ENCODE measurements around the gene C16orf74. TPM values are rescaled to one million over a fixed set of nuclear protein-coding genes. Genes with fewer than 3 reads are reported as not detected.

Gene C16orf74
- total RNA-seq, 1 experiment from 2014 or later: 44.3 TPM

DNA sequence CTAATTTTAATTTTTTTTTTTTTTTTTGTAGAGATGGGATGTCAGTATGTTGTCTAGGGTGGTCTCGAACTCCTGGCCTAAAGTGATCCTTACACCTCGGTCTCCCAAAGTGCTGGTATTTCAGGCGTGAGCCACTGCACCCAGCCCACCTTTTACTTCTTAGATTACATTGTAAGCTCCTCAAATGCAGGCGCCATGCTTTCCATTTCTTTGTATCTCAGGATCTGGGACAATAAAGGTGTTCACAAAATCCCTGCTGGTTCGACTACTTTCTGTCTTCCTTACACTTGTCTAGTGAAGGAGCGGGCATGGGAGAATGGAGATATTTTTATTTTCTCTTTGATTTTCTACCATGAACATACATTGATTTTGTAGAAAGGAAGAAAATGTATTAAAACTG is 23.2 kb upstream of the C16orf74 start:
- no peak for TF ChIP-seq EZH2 (IDR thresholded peaks at IDR 0.05; ENCODE audit: low read depth)
- Histone ChIP-seq H3K4me2 (no peak overlapping the region), H3K27ac (no peak overlapping the region), H3K27me3 (ENCODE audit: insufficient read depth, low read depth) (no peaks in the 10 kb centered on the region), H3K4me1 (replicated peaks; ENCODE audit: insufficient read depth) (peaks cover 32% of the 10 kb centered on the region), H3K79me2 (ENCODE audit: low read depth) (no peaks in the 10 kb centered on the region), H3K36me3 (ENCODE audit: low read depth) (0 out of 2 replicates have a peak, but pooled peaks cover 4% of the 10 kb centered on the region), H3K9me2 (ENCODE audit: insufficient read depth) (no peaks in the 10 kb centered on the region), H3F3A (ENCODE audit: insufficient read depth, low read depth) (peaks cover 36% of the 10 kb centered on the region), H3K9me3 (ENCODE audit: insufficient read depth, low read depth) (no peaks in the 10 kb centered on the region), H4K20me1 (ENCODE audit: insufficient read depth) (no peaks in the 10 kb centered on the region), H2AFZ (no peak overlapping the region), H3K4me3 (no peak overlapping the region)
- intact Hi-C loops (cut with micrococcal nuclease; ENCODE audit: unreplicated experiment): loop anchor here (10.0 kb wide), 1 partner anchor 49 kb away; no protein-coding TSS in a partner anchor
- no TSS peak for BruUV-seq (replicated peaks)
- POLR2A ChIA-PET (ENCODE audit: unreplicated experiment): no interaction called here
- CTCF ChIA-PET: no interaction called here
- no peak for DNase-seq

DNA sequence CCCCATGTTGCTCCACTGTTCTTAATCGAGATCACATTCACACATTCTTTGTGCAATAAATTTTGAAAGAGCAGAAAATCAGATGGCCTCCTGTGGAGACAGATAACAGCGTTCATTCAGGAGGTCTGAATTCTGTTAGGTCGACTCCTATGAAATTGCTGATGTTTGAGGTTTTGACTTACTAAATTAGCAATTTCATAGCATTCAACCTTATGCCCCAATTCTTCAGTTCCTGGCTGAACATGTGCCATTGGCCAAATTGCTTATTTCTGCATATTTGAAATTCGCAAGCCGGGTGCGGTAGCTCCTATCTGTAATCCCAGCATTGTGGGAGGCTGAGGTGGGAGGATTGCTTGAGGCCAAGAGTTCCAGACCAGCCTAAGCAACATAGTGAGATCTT is 22.1 kb upstream of the C16orf74 start:
- Histone ChIP-seq H4K20me1 (ENCODE audit: insufficient read depth) (no peaks in the 10 kb centered on the region), H3K4me3 (no peak overlapping the region), H2AFZ (no peak overlapping the region), H3K4me1 (replicated peaks; ENCODE audit: insufficient read depth) (peaks cover 24% of the 10 kb centered on the region), H3F3A (ENCODE audit: insufficient read depth, low read depth) (peaks cover 31% of the 10 kb centered on the region), H3K36me3 (ENCODE audit: low read depth) (0 out of 2 replicates have a peak, but pooled peaks cover 4% of the 10 kb centered on the region), H3K27me3 (ENCODE audit: insufficient read depth, low read depth) (no peaks in the 10 kb centered on the region), H3K9me3 (ENCODE audit: insufficient read depth, low read depth) (no peaks in the 10 kb centered on the region), H3K27ac (no peak overlapping the region), H3K79me2 (ENCODE audit: low read depth) (no peaks in the 10 kb centered on the region), H3K9me2 (ENCODE audit: insufficient read depth) (no peaks in the 10 kb centered on the region), H3K4me2 (no peak overlapping the region)
- ChIA-PET CTCF (interaction anchor here (0.6 kb wide), 1 partner anchor 14 kb away, joined by 4 read pairs; no protein-coding TSS in a partner anchor), POLR2A (ENCODE audit: unreplicated experiment) (no interaction called here)
- no TSS peak for BruUV-seq (replicated peaks)
- DNase-seq: no peak
- intact Hi-C loops (cut with micrococcal nuclease; ENCODE audit: unreplicated experiment): loop anchor here (10.0 kb wide), 1 partner anchor 48 kb away; no protein-coding TSS in a partner anchor
- no peak for TF ChIP-seq EZH2 (IDR thresholded peaks at IDR 0.05; ENCODE audit: low read depth)
- TF ChIP-seq, protein P1, sequence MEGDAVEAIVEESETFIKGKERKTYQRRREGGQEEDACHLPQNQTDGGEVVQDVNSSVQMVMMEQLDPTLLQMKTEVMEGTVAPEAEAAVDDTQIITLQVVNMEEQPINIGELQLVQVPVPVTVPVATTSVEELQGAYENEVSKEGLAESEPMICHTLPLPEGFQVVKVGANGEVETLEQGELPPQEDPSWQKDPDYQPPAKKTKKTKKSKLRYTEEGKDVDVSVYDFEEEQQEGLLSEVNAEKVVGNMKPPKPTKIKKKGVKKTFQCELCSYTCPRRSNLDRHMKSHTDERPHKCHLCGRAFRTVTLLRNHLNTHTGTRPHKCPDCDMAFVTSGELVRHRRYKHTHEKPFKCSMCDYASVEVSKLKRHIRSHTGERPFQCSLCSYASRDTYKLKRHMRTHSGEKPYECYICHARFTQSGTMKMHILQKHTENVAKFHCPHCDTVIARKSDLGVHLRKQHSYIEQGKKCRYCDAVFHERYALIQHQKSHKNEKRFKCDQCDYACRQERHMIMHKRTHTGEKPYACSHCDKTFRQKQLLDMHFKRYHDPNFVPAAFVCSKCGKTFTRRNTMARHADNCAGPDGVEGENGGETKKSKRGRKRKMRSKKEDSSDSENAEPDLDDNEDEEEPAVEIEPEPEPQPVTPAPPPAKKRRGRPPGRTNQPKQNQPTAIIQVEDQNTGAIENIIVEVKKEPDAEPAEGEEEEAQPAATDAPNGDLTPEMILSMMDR (conservative IDR thresholded peaks at IDR 0.05): no peak

DNA sequence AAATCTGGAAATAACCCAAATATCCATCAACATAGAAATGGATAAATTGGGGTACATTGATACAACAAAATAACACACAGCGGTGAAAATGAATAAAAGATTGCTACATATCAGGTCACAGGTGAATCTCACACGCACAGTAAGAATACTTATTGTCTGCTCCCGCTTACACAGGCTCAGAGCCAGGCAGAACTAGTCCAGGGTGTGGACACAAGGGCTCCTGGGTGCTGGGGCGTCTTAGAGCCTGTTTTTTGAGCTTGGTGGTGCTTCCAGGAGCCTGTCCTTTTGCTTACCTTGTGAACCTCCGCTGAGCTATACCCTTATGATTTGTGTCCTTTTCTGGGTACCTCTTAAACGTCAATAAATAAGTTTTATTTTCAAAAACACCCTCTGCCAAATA is 19.8 kb upstream of the C16orf74 start:
- no peaks in the 10 kb centered on the region for H3K9me3 ChIP-seq (ENCODE audit: insufficient read depth, low read depth)
- ChIA-PET POLR2A (ENCODE audit: unreplicated experiment) (no interaction called here), CTCF (no interaction called here)
- no TSS peak for BruUV-seq (replicated peaks)
- intact Hi-C loops (cut with micrococcal nuclease; ENCODE audit: unreplicated experiment): loop anchor here (10.0 kb wide), 1 partner anchor 46 kb away; no protein-coding TSS in a partner anchor
- no peak overlapping the region for H3K4me3 ChIP-seq
- no peak overlapping the region for H2AFZ ChIP-seq
- no peak overlapping the region for H3K4me2 ChIP-seq
- H3K4me1 ChIP-seq (replicated peaks; ENCODE audit: insufficient read depth): peaks cover 15% of the 10 kb centered on the region
- TF ChIP-seq EZH2 (IDR thresholded peaks at IDR 0.05; ENCODE audit: low read depth): no peak
- TF ChIP-seq, protein P1 (conservative IDR thresholded peaks at IDR 0.05): no peak
- no peaks in the 10 kb centered on the region for H3K27me3 ChIP-seq (ENCODE audit: insufficient read depth, low read depth)
- no peaks in the 10 kb centered on the region for H3K79me2 ChIP-seq (ENCODE audit: low read depth)
- no peaks in the 10 kb centered on the region for H3K9me2 ChIP-seq (ENCODE audit: insufficient read depth)
- H4K20me1 ChIP-seq (ENCODE audit: insufficient read depth): no peaks in the 10 kb centered on the region
- no peak for DNase-seq
- H3K27ac ChIP-seq: no peak overlapping the region
- 0 out of 2 replicates have a peak, but pooled peaks cover 4% of the 10 kb centered on the region for H3K36me3 ChIP-seq (ENCODE audit: low read depth)
- H3F3A ChIP-seq (ENCODE audit: insufficient read depth, low read depth): peaks cover 21% of the 10 kb centered on the region; the same call in 1 of the 2 replicates

DNA sequence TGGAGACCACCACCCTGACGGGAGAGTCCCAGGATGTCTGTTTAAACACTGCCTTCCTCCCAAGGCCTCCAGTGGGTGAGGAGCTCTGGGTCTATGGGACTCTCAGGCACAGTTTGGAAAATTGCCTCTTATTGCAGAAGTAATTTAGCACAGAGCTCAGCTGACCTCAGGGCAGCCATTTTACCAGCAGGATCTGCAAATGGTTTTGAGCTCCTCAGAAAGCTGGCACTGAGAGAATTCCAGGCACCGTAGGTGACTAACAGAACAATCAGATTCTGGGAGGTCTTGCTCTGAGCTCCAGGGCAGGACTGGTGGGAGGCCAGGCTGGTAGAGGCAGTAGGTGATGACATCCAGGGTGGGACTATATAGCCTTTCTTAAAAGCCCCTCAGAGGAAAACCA is 17.3 kb upstream of the C16orf74 start:
- DNase-seq: no peak
- H3K36me3 ChIP-seq (ENCODE audit: low read depth): no peaks in the 10 kb centered on the region
- peaks cover 17% of the 10 kb centered on the region; the same call in 1 of the 2 replicates for H3F3A ChIP-seq (ENCODE audit: insufficient read depth, low read depth)
- H3K4me1 ChIP-seq (replicated peaks; ENCODE audit: insufficient read depth): peaks cover 15% of the 10 kb centered on the region
- TF ChIP-seq, protein P1 (conservative IDR thresholded peaks at IDR 0.05): no peak
- no peak for TF ChIP-seq EZH2 (IDR thresholded peaks at IDR 0.05; ENCODE audit: low read depth)
- CTCF ChIA-PET: interaction anchor here (0.6 kb wide), 1 partner anchor 52 kb away, joined by 3 read pairs; no protein-coding TSS in a partner anchor
- no peaks in the 10 kb centered on the region for H4K20me1 ChIP-seq (ENCODE audit: insufficient read depth)
- peak overlapping the region; percentile 41 for H3K4me2 ChIP-seq
- no peaks in the 10 kb centered on the region for H3K27me3 ChIP-seq (ENCODE audit: insufficient read depth, low read depth)
- intact Hi-C loops (cut with micrococcal nuclease; ENCODE audit: unreplicated experiment): no loop called here
- POLR2A ChIA-PET (ENCODE audit: unreplicated experiment): no interaction called here
- H3K79me2 ChIP-seq (ENCODE audit: low read depth): no peaks in the 10 kb centered on the region
- no TSS peak for BruUV-seq (replicated peaks)
- H3K9me3 ChIP-seq (ENCODE audit: insufficient read depth, low read depth): no peaks in the 10 kb centered on the region
- H3K27ac ChIP-seq: peak overlapping the region; percentile 45; the same call in 1 of the 2 replicates
- no peak overlapping the region for H3K4me3 ChIP-seq
- no peak overlapping the region for H2AFZ ChIP-seq
- no peaks in the 10 kb centered on the region for H3K9me2 ChIP-seq (ENCODE audit: insufficient read depth)
